Ovary (tissue), 9 donors: ENCODE results near the gene PLEK2. TPM values are rescaled to one million over a fixed set of nuclear protein-coding genes. Genes with fewer than 3 reads are reported as not detected.

Experiments
- DNase-seq, 5 donors: peaks; one replicate each; pipeline ENCODE4 v3.0.0-alpha.2; 2019 to 2020
- H3K27ac ChIP-seq, 2 donors: fragments of 200-600 bp; one replicate each; pipeline versions ENCODE4 v1.5.1 to v1.8.0; 2019 to 2022
- H3K27me3 ChIP-seq: fragments of 200-600 bp; one replicate; pipeline ENCODE4 v1.8.0; 2022
- H3K36me3 ChIP-seq: fragments of 200-600 bp; sonication (generic); one replicate; pipeline ENCODE4 v1.5.1; 2019
- H3K4me1 ChIP-seq: one replicate; pipeline ENCODE4 v1.8.1; 2013; ENCODE audit warnings: mild to moderate bottlenecking, moderate library complexity; ENCODE audit not compliant: insufficient read depth
- H3K4me3 ChIP-seq: fragments of 200-600 bp; sonication (generic); one replicate; pipeline ENCODE4 v1.5.1; 2017
- H3K9me3 ChIP-seq, 2 donors: fragments of 200-600 bp in 1 of 2; sonication (generic) in 1 of 2; one replicate each; pipeline versions ENCODE4 v1.5.1 to v1.8.1; 2013 to 2019; ENCODE audit warnings: mild to moderate bottlenecking in 1 of 2, moderate library complexity in 1 of 2
- EP300 ChIP-seq: sonication (generic); formaldehyde crosslinking; IDR thresholded peaks from one replicate; pipeline ENCODE4 v1.6.1; 2017; ENCODE audit warnings: antibody characterized with exemption
- POLR2A ChIP-seq: fragments of 450-650 bp; IDR thresholded peaks from one replicate; pipeline ENCODE4 v1.6.1; 2017; ENCODE audit warnings: antibody characterized with exemption, mild to moderate bottlenecking, moderate library complexity
- WGBS, 3 donors: extraction: QIAGEN DNeasy Blood & Tissue Kit in 1 of 3; methylation state at CpG; one replicate each; pipeline versions ENCODE4 v1.1.5 to v1.1.7; 2013 to 2017; 5-methylcytosine and 5-hydroxymethylcytosine counted together
- intact Hi-C, 4 donors: fragments of 100-400 bp; cut with DNase I; formaldehyde crosslinking; loops; one replicate each; pipeline versions ENCODE4 v1.11.0 to v1.15.1; 2022 to 2023
- polyA plus RNA-seq, 2 donors: library from polyadenylated mRNA; stranded (reverse); fragments of 200-250 nt in 1 of 2; fragments of 350-450 nt in 1 of 2; fragmentation: Illumina TruSeq in 1 of 2; extraction: RNeasy Lipid Tissue Mini Kit (QIAGEN cat#74804) in 1 of 2; gene quantifications; one replicate each; pipeline ENCODE4 v1.2.3, GENCODE V29; 2013 to 2014
- total RNA-seq, 7 donors: library from RNA; depleted of rRNA in 2 of 7; stranded (reverse); fragments of >200 nt in 2 of 7; fragmentation: NEBNext Ultra II Directional in 3 of 7; extraction: Animal tissue kit (Norgen Biotek cat#: 25700) in 3 of 7; gene quantifications; one replicate each; pipeline versions ENCODE4 v1.1.0 to v1.2.4, GENCODE V29; 2016 to 2023
- TF ChIP-seq, protein P1 (sequence below), 3 donors: fragments of 450-650 bp in 2 of 3; fragments of 200-600 bp in 1 of 3; IDR thresholded peaks; one replicate each; pipeline versions ENCODE4 v1.5.1 to v1.8.0; 2016 to 2022; ENCODE audit warnings: antibody characterized with exemption in 3 of 3, mild to moderate bottlenecking in 1 of 3
- donor health status: DM: no; HTN: no; CAD: no; lungs with moderate emphysema.
- donor health status: DM: no; HTN: no; CAD: no.
- donor health status: Bipolar disorder and iron deficiency.
- donor health status: DM: yes; HTN: yes; CAD: no.
- donor health status: DM: no; HTN: no; CAD: no.
- donor health status: DM: yes; HTN: yes; CAD: no.

The PLEK2 gene
- total and polyA plus RNA-seq, 9 donors: 0.43 to 130 (median 1.9) TPM; not detected in 2

DNA sequence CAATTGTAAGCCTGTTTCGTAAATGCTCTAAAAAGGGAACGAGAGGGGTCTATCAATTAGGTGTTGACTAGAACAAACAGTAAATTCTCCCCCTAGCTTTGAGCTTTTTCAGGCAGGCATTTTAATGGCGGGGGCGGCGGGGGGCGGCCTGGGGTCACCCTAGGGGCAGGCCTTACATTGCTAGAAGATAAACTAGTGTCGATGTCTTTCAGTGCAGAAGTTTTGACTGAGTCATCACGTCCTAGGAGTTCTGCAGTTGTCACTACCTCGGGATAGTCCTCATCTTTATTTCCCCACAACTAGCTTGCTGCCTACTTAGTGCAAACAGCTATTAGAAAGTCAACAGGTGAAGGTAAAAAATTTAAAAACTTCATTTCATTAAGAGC lies 54.0 kb downstream of the PLEK2 start:
- intact Hi-C loops: no loop called here
- no peak overlapping the region for H3K27ac ChIP-seq
- whole genome bisulfite sequencing, 3 donors: 30 to 37% (median 37%) methylated on average over 9 of the region's 9 CpGs
- H3K36me3 ChIP-seq: no peaks in the 10 kb centered on the region
- DNase-seq: no peak
- no peaks in the 10 kb centered on the region for H3K27me3 ChIP-seq
- no peaks in the 10 kb centered on the region for H3K9me3 ChIP-seq
- TF ChIP-seq POLR2A: no peak
- no peak for TF ChIP-seq EP300
- TF ChIP-seq, protein P1, sequence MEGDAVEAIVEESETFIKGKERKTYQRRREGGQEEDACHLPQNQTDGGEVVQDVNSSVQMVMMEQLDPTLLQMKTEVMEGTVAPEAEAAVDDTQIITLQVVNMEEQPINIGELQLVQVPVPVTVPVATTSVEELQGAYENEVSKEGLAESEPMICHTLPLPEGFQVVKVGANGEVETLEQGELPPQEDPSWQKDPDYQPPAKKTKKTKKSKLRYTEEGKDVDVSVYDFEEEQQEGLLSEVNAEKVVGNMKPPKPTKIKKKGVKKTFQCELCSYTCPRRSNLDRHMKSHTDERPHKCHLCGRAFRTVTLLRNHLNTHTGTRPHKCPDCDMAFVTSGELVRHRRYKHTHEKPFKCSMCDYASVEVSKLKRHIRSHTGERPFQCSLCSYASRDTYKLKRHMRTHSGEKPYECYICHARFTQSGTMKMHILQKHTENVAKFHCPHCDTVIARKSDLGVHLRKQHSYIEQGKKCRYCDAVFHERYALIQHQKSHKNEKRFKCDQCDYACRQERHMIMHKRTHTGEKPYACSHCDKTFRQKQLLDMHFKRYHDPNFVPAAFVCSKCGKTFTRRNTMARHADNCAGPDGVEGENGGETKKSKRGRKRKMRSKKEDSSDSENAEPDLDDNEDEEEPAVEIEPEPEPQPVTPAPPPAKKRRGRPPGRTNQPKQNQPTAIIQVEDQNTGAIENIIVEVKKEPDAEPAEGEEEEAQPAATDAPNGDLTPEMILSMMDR (IDR thresholded peaks at IDR 0.05): no peak
- H3K4me3 ChIP-seq: no peak overlapping the region
- peaks cover 8% of the 10 kb centered on the region for H3K4me1 ChIP-seq

DNA sequence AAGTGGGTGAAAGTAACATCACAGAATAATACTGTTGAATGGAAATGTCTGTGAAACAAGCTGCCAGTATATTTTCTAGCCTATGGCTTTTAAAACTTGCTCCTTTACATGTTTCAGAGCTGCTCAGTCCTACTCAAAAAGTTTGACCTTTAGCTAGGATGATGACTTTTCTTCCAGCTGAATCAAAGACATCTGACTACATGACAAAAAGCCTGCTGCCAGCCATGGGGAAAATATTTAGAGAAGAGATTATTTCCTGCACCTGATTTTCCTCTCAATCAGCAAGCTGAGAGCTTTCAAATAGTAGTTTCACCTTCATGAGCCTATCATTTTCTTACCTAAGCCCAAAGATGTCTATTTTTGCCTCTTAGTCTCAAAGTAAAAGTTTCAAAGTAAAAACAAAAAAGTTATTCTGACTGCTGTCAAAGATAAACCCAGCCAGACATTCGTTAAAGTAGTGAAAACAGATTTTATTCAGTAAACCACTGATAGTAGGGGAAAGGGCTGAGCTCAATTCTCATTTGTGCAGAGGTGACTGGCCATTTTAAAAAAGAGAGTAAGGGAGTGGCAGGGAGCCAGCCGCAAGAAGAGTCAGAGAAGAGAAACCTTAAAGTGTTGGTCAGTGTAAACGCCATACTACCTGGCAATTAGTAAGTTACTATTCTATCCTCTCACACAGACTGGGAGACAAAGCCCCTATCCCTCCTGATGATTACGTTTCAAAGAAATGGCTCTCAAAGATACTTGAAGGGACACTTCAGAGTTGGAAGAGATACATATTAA lies 54.6 kb downstream of the PLEK2 start:
- Histone ChIP-seq H3K4me3 (no peak overlapping the region), H3K27me3 (no peaks in the 10 kb centered on the region), H3K27ac (no peak overlapping the region), H3K9me3 (no peaks in the 10 kb centered on the region), H3K36me3 (no peaks in the 10 kb centered on the region), H3K4me1 (peaks cover 6% of the 10 kb centered on the region)
- WGBS, 3 donors: 36 to 50% (median 36%) methylated on average over 4 of the region's 4 CpGs
- no peak for DNase-seq
- intact Hi-C loops: no loop called here
- no peak for TF ChIP-seq EP300
- TF ChIP-seq POLR2A: no peak
- TF ChIP-seq, protein P1 (IDR thresholded peaks at IDR 0.05): no peak

DNA sequence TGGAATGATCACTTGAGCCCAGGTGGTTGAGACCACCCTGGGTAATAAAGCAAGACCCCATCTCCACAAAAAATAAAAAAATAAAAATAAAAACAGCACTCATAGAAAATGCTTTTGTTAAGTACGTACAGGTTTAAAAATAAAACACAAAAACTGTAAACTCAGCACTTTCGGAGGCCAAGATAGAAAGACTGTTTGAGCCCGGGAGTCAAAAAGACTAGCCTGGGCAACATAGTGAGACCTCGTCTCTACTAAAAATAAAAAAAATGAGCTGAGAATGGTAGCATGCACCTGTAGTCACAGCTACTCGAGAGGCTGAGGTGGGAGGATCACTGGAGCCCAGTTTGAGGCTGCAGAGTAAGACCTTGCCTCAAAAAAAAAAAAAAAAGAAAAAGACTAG lies 59.9 kb downstream of the PLEK2 start:
- 67 to 86% (median 77%) methylated on average over 5 of the region's 5 CpGs for WGBS, 3 donors

DNA sequence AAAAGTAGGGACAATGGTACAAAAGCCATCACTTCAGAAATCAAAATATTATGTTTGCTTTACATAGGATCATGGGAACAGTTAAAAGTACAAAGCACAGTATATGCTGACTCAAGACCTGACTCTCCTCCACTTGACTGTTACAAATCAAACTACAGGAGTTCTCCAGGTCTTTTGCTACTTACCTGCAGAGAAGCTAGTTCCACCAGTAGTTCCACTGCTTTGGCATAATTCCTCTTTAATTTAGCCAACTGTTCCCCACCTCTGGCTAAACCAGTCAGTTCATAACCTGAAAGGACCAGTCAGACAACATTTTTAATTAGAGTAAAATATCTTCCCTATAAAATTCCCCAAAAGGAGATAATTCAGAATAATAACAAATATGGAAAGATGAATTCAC lies 66.4 kb downstream of the PLEK2 start:
- Histone ChIP-seq H3K4me3 (no peak overlapping the region), H3K27ac (no peak overlapping the region), H3K27me3 (no peaks in the 10 kb centered on the region), H3K9me3 (no peaks in the 10 kb centered on the region), H3K4me1 (no peaks in the 10 kb centered on the region), H3K36me3 (no peaks in the 10 kb centered on the region)
- TF ChIP-seq POLR2A: no peak
- TF ChIP-seq, protein P1 (IDR thresholded peaks at IDR 0.05): no peak
- no peak for TF ChIP-seq EP300
- DNase-seq: no peak
- intact Hi-C loops: no loop called here

More for the DNA sequence above, 59.9 kb downstream of the PLEK2 start:
- no peak overlapping the region for H3K27ac ChIP-seq
- H3K9me3 ChIP-seq: no peaks in the 10 kb centered on the region
- no peaks in the 10 kb centered on the region for H3K36me3 ChIP-seq
- H3K4me1 ChIP-seq: no peaks in the 10 kb centered on the region
- DNase-seq: no peak
- H3K27me3 ChIP-seq: no peaks in the 10 kb centered on the region
- no peak overlapping the region for H3K4me3 ChIP-seq
- TF ChIP-seq, protein P1 (IDR thresholded peaks at IDR 0.05): no peak
- TF ChIP-seq EP300 (no peak), POLR2A (no peak)
- intact Hi-C loops: no loop called here
